GM12865 (cell line): ENCODE measurements around the gene XPO1.

Experiments
- DNase-seq: peaks from one replicate; pipeline ENCODE4 v3.0.0; 2010; ENCODE audit warnings: low read depth
- H3K4me3 ChIP-seq: 2 replicates; pipeline ENCODE4 v1.5.1; 2011; ENCODE audit warnings: mild to moderate bottlenecking, low read depth, low read length, control low read depth
- CTCF ChIP-seq: IDR thresholded peaks from 2 replicates; pipeline ENCODE4 v1.5.1; 2011; ENCODE audit warnings: low read length, control low read depth, low read depth, inconsistent platforms; ENCODE audit not compliant: insufficient read depth; ENCODE audit errors: missing control alignments

Gene XPO1

GRCh38 chr2:61535449-61535848 is 2.7 kb downstream of the XPO1 start:
- no peak for DNase-seq
- peak overlapping the region; percentile 80 for H3K4me3 ChIP-seq
- TF ChIP-seq CTCF, result no peak

GRCh38 chr2:61534926-61535325 is 3.2 kb downstream of the XPO1 start:
- TF ChIP-seq CTCF, result no peak
- peak overlapping the region; percentile 80 for H3K4me3 ChIP-seq
- DNase-seq, result no peak

- no peak for DNase-seq
- H3K4me3 ChIP-seq, result no peak overlapping the region
- no peak for TF ChIP-seq CTCF
Observed at GRCh38 chr2:61530749-61531148, 7.4 kb downstream of the XPO1 start.

GRCh38 chr2:61529944-61530735 is 8.0 kb downstream of the XPO1 start:
- no peak for DNase-seq
- no peak overlapping the region for H3K4me3 ChIP-seq
- no peak for TF ChIP-seq CTCF

GRCh38 chr2:61520261-61520660 is 17.9 kb downstream of the XPO1 start:
- no peak overlapping the region for H3K4me3 ChIP-seq
- DNase-seq, result no peak
- TF ChIP-seq CTCF, result no peak

- no peak for DNase-seq
- TF ChIP-seq CTCF, result no peak
- H3K4me3 ChIP-seq, result no peak overlapping the region
Observed at GRCh38 chr2:61512768-61513398, 25.3 kb downstream of the XPO1 start.
